Omental fat pad (tissue), 4 donors: ENCODE data around the gene C9orf50. TPM values are rescaled to one million over a fixed set of nuclear protein-coding genes. Genes with fewer than 3 reads are reported as not detected.

Experiments used
- ATAC-seq: fragments of 150-250 bp; one replicate; pipeline ENCODE4 v1.9.1; 2016; ENCODE audit warnings: mild to moderate bottlenecking, moderate library complexity; ENCODE audit not compliant: low FRiP score
- DNase-seq: peaks from one replicate; pipeline ENCODE4 v3.0.0-alpha.2; 2019; ENCODE audit warnings: low spot score
- CTCF ChIP-seq, 3 donors: fragments of 450-650 bp; IDR thresholded peaks; one replicate each; pipeline ENCODE4 v1.5.1; 2016 to 2017; ENCODE audit warnings: antibody characterized with exemption in 3 of 3, mild to moderate bottlenecking in 3 of 3, moderate library complexity in 2 of 3
- total RNA-seq, 4 donors: library from RNA; depleted of rRNA; stranded (reverse); fragments of >200 nt; gene quantifications; one replicate each; pipeline ENCODE4 v1.1.0, GENCODE V29; 2016

C9orf50 gene
- total RNA-seq, 4 donors from 2014 or later = not detected

- ATAC-seq (no peak), DNase-seq (no peak)
- TF ChIP-seq CTCF (IDR thresholded peaks at IDR 0.05) = no peak
Observed at GRCh38 chr9:129582855-129583254, 38.0 kb downstream of the C9orf50 start.

- DNase-seq (no peak), ATAC-seq (no peak)
- no peak for TF ChIP-seq CTCF (IDR thresholded peaks at IDR 0.05)
Observed at GRCh38 chr9:129581505-129582189, 39.3 kb downstream of the C9orf50 start.

GRCh38 chr9:129580211-129580915 lies 40.5 kb downstream of the C9orf50 start:
- TF ChIP-seq CTCF (IDR thresholded peaks at IDR 0.05) = no peak
- DNase-seq = no peak
- no peak for ATAC-seq

- ATAC-seq (no peak), DNase-seq (no peak)
- no peak for TF ChIP-seq CTCF (IDR thresholded peaks at IDR 0.05)
Observed at GRCh38 chr9:129579294-129579693, 41.6 kb downstream of the C9orf50 start.

- ATAC-seq (peak; percentile 13), DNase-seq (no peak)
- TF ChIP-seq CTCF (IDR thresholded peaks at IDR 0.05) = no peak
Observed at GRCh38 chr9:129576546-129577543, 44.1 kb downstream of the C9orf50 start.

- no peak for TF ChIP-seq CTCF (IDR thresholded peaks at IDR 0.05)
- ATAC-seq (no peak), DNase-seq (no peak)
Observed at GRCh38 chr9:129575818-129576217, 45.1 kb downstream of the C9orf50 start.
